OCI-LY7 (cell line): ENCODE measurements around the gene SAP30L. TPM values are rescaled to one million over a fixed set of nuclear protein-coding genes. Genes with fewer than 3 reads are reported as not detected.

Source experiments
- BruUV-seq: library from RNA; stranded (reverse); fragments of 400-500 nt; replicated peaks from 2 replicates; lab custom pipeline; 2021; lab: Mats Ljungman, UMichigan
- CTCF ChIA-PET: fragments of 300-600 bp; sonication (Branson Sonifier 250); formaldehyde crosslinking; loops from one replicate; lab custom pipeline; 2022; ENCODE audit warnings: antibody characterized with exemption; ENCODE audit not compliant: unreplicated experiment; lab: Charles Lee
- POLR2A ChIA-PET: fragments of 300-600 bp; sonication (Branson Sonifier 250); formaldehyde crosslinking; loops from one replicate; lab custom pipeline; 2022; ENCODE audit warnings: antibody characterized with exemption; lab: Charles Lee
- DNase-seq: peaks from one replicate; pipeline ENCODE4 v3.0.0-alpha.2; 2015; ENCODE audit warnings: low spot score
- H2AFZ ChIP-seq: fragments of 200-600 bp; sonication (generic), shearing (Covaris generic); 2 replicates; pipeline ENCODE4 v1.6.1; 2014; ENCODE audit warnings: mild to moderate bottlenecking, antibody characterized with exemption, low read length, moderate library complexity
- H3K27ac ChIP-seq: fragments of 200-600 bp; sonication (generic); 2 replicates; pipeline ENCODE4 v1.5.1; 2014; ENCODE audit warnings: mixed run types, low read depth, mild to moderate bottlenecking, moderate library complexity, low read length, inconsistent platforms; ENCODE audit not compliant: poor library complexity, severe bottlenecking
- H3K36me3 ChIP-seq: fragments of 200-600 bp; sonication (generic); 2 replicates; pipeline ENCODE4 v1.6.1; 2014; ENCODE audit warnings: mild to moderate bottlenecking, antibody characterized with exemption, low read length, moderate library complexity, mixed read lengths; ENCODE audit not compliant: insufficient read depth
- H3K4me1 ChIP-seq: fragments of 200-600 bp; sonication (generic); 2 replicates; pipeline ENCODE4 v1.5.1; 2014; ENCODE audit warnings: mild to moderate bottlenecking, low read length; ENCODE audit not compliant: insufficient read depth, poor library complexity, severe bottlenecking
- H3K4me2 ChIP-seq: fragments of 200-600 bp; sonication (generic); 2 replicates; pipeline ENCODE4 v1.6.1; 2014; ENCODE audit warnings: mild to moderate bottlenecking, low read length
- H3K4me3 ChIP-seq: fragments of 200-600 bp; sonication (generic); 2 replicates; pipeline ENCODE4 v1.5.1; 2014; ENCODE audit warnings: mild to moderate bottlenecking, low read depth, low read length; ENCODE audit not compliant: poor library complexity, severe bottlenecking
- H3K79me2 ChIP-seq: fragments of 200-600 bp; sonication (generic); 2 replicates; pipeline ENCODE4 v1.6.1; 2016; ENCODE audit warnings: low read depth, mild to moderate bottlenecking, low read length, moderate library complexity, mixed read lengths; ENCODE audit not compliant: insufficient read depth
- H3K9me2 ChIP-seq: fragments of 200-600 bp; sonication (generic); 2 replicates; pipeline ENCODE4 v1.6.1; 2016; ENCODE audit warnings: mild to moderate bottlenecking, low read length, mixed read lengths; ENCODE audit not compliant: insufficient read depth
- H3K9me3 ChIP-seq: fragments of 200-600 bp; sonication (generic); 2 replicates; pipeline ENCODE4 v1.6.1; 2014; ENCODE audit warnings: mild to moderate bottlenecking, mixed run types, low read length, mixed read lengths
- H4K20me1 ChIP-seq: fragments of 200-600 bp; sonication (generic); 2 replicates; pipeline ENCODE4 v1.6.1; 2014; ENCODE audit warnings: mild to moderate bottlenecking, antibody characterized with exemption, low read length, moderate library complexity, mixed read lengths; ENCODE audit not compliant: insufficient read depth
- EZH2phosphoT487 ChIP-seq: fragments of 200-600 bp; sonication (generic); IDR thresholded peaks from 2 replicates; pipeline ENCODE4 v1.6.1; 2018; ENCODE audit warnings: low read depth, borderline replicate concordance, mild to moderate bottlenecking, mixed run types, antibody characterized with exemption, low read length, moderate library complexity, mixed read lengths
- intact Hi-C: fragments of 100-400 bp; cut with micrococcal nuclease; formaldehyde crosslinking; loops from one replicate; pipeline ENCODE4 v1.10.0; 2022; ENCODE audit not compliant: unreplicated experiment
- total RNA-seq, 2 experiments: library from RNA; depleted of rRNA in 1 of 2; stranded (reverse); fragments of >200 nt in 1 of 2; shearing (Covaris generic) in 1 of 2; gene quantifications; 2 replicates each; pipeline ENCODE4 v1.2.3, GENCODE V29; 2014 to 2022
- TF ChIP-seq, protein P1 (sequence below): fragments of 200-600 bp; sonication (generic); conservative IDR thresholded peaks from 2 replicates; pipeline ENCODE4 v1.5.1; 2014; ENCODE audit warnings: mild to moderate bottlenecking, antibody characterized with exemption, low read length, moderate library complexity, mixed read lengths

Gene SAP30L
- total RNA-seq, 2 experiments from 2014 or later: 37.5 to 38.7 TPM

DNA sequence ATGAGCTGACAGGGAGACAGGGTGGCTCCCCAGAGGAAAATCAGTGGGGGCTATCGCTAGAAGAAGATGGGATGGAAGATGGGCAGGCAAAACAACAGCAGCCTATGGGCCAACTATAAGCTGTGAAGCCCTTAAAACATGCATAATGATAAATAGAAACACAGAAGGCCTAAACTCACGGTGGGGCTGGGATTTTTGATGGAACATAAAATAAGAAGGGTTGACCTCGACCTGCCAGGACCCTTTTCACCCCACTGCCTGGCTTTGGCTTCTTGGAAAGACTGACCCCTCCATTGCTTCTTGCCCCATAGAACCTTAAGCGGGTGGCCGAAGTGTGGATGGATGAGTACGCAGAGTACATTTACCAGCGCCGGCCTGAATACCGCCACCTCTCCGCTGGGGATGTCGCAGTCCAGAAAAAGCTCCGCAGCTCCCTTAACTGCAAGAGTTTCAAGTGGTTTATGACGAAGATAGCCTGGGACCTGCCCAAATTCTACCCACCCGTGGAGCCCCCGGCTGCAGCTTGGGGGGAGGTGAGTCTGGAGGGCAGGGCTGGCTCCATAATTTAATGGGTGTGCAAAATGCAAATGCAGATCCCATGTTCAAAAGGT, 36.5 kb upstream of the SAP30L start:
- ChIA-PET POLR2A (interaction anchor here (0.6 to 0.9 kb wide), 2 partner anchors 318 to 341 kb away, joined by 3 to 4 read pairs; no protein-coding TSS in a partner anchor), CTCF (interaction anchor here (0.6 kb wide), 1 partner anchor 134 kb away, joined by 3 read pairs; no protein-coding TSS in a partner anchor)
- DNase-seq: no peak
- TF ChIP-seq, protein P1, sequence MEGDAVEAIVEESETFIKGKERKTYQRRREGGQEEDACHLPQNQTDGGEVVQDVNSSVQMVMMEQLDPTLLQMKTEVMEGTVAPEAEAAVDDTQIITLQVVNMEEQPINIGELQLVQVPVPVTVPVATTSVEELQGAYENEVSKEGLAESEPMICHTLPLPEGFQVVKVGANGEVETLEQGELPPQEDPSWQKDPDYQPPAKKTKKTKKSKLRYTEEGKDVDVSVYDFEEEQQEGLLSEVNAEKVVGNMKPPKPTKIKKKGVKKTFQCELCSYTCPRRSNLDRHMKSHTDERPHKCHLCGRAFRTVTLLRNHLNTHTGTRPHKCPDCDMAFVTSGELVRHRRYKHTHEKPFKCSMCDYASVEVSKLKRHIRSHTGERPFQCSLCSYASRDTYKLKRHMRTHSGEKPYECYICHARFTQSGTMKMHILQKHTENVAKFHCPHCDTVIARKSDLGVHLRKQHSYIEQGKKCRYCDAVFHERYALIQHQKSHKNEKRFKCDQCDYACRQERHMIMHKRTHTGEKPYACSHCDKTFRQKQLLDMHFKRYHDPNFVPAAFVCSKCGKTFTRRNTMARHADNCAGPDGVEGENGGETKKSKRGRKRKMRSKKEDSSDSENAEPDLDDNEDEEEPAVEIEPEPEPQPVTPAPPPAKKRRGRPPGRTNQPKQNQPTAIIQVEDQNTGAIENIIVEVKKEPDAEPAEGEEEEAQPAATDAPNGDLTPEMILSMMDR: no peak
- TF ChIP-seq EZH2phosphoT487: no peak
- Histone ChIP-seq H4K20me1 (no peaks in the 10 kb centered on the region), H3K4me3 (no peak overlapping the region), H3K4me1 (no peaks in the 10 kb centered on the region), H3K27ac (no peak overlapping the region), H3K9me3 (no peaks in the 10 kb centered on the region), H2AFZ (no peak overlapping the region), H3K4me2 (no peak overlapping the region), H3K36me3 (no peaks in the 10 kb centered on the region), H3K79me2 (no peaks in the 10 kb centered on the region), H3K9me2 (no peaks in the 10 kb centered on the region)
- no TSS peak for BruUV-seq
- intact Hi-C loops: loop anchor here (5.0 kb wide), 1 partner anchor 217 kb away; the partner anchor contains the start of gene GALNT10

DNA sequence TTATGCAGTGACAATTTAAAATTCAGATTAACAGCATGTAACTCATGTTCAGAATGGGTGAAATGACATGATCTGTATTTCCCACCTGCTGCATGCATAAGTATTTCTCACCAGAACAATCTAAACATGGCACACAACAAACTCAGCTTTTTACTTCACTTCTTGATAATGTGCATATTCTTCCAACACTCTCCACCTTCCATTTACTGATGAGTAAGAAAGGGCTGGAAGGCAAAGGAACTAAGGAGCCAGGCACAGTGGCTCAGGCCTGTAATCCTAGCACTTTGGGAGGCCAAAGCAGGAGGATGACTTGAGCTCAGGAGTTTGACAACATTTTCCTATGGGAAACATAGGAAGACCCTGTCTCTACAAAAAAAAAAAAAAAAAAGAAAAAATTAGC, 35.8 kb upstream of the SAP30L start:
- Histone ChIP-seq H3K4me2 (no peak overlapping the region), H3K27ac (no peak overlapping the region), H2AFZ (no peak overlapping the region), H3K9me2 (no peaks in the 10 kb centered on the region), H3K9me3 (no peaks in the 10 kb centered on the region), H4K20me1 (no peaks in the 10 kb centered on the region), H3K79me2 (no peaks in the 10 kb centered on the region), H3K36me3 (no peaks in the 10 kb centered on the region), H3K4me1 (no peaks in the 10 kb centered on the region), H3K4me3 (no peak overlapping the region)
- DNase-seq: no peak
- ChIA-PET CTCF (interaction anchor here (0.6 kb wide), 1 partner anchor 133 kb away, joined by 3 read pairs; no protein-coding TSS in a partner anchor), POLR2A (no interaction called here)
- no peak for TF ChIP-seq EZH2phosphoT487
- TF ChIP-seq, protein P1: no peak
- intact Hi-C loops: no loop called here
- BruUV-seq: no TSS peak

DNA sequence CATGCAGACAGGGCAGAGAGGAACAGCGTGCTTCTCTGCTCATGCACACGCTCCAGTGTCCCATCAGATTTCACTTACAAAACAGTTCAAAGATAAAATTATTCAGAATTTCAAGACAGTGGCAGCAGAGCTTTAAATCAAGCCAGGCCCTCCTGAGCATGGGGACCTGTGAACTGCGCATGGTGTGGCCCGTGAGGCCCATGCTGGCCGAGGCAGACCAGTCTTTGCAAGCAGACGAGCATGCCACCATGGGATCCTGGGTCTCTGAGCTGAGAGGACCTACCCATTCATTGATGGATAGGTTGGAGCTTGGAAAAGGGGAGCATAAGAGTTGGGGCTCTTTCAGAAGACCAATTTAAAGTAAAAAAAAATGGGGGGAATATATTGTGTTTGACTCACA, 35.0 kb upstream of the SAP30L start:
- TF ChIP-seq EZH2phosphoT487: no peak
- TF ChIP-seq, protein P1: no peak
- DNase-seq: no peak
- BruUV-seq: no TSS peak
- H3K4me3 ChIP-seq: no peak overlapping the region
- H3K4me1 ChIP-seq: no peaks in the 10 kb centered on the region
- H4K20me1 ChIP-seq: no peaks in the 10 kb centered on the region
- no peaks in the 10 kb centered on the region for H3K9me3 ChIP-seq
- H3K36me3 ChIP-seq: no peaks in the 10 kb centered on the region
- H3K79me2 ChIP-seq: no peaks in the 10 kb centered on the region
- POLR2A ChIA-PET: no interaction called here
- CTCF ChIA-PET: no interaction called here
- H3K27ac ChIP-seq: no peak overlapping the region
- intact Hi-C loops: no loop called here
- no peak overlapping the region for H3K4me2 ChIP-seq
- no peaks in the 10 kb centered on the region for H3K9me2 ChIP-seq
- H2AFZ ChIP-seq: no peak overlapping the region
